SKM-1 (cell line): Measurements from ENCODE around the gene MARVELD1.

Source experiments
- DNase-seq: peaks from one replicate; lab custom pipeline; 2025; ENCODE audit not compliant: unreplicated experiment; lab: John Stamatoyannopoulos, UW

MARVELD1 gene

GRCh38 chr10:97719602-97720001 is 6.1 kb downstream of the MARVELD1 start:
- no peak for DNase-seq

- DNase-seq = no peak
These were observed 8.6 kb downstream of the MARVELD1 start for GRCh38 chr10:97721871-97722780.

GRCh38 chr10:97723001-97723400 is 9.5 kb downstream of the MARVELD1 start:
- no peak for DNase-seq

GRCh38 chr10:97724341-97724941 is 10.9 kb downstream of the MARVELD1 start:
- DNase-seq = peak; percentile 50

GRCh38 chr10:97726636-97727178 is 13.2 kb downstream of the MARVELD1 start:
- no peak for DNase-seq

GRCh38 chr10:97729014-97729413 is 15.5 kb downstream of the MARVELD1 start:
- peak; percentile 44 for DNase-seq

- peak; percentile 83 for DNase-seq
These were observed 18.0 kb downstream of the MARVELD1 start for GRCh38 chr10:97731346-97732051.

- no peak for DNase-seq
These were observed 18.5 kb downstream of the MARVELD1 start for GRCh38 chr10:97732052-97732359.

GRCh38 chr10:97733256-97733655 is 19.7 kb downstream of the MARVELD1 start:
- DNase-seq = no peak

- DNase-seq = no peak
These were observed 20.5 kb downstream of the MARVELD1 start for GRCh38 chr10:97734021-97734420.

GRCh38 chr10:97736403-97736901 is 22.9 kb downstream of the MARVELD1 start:
- DNase-seq = no peak

- DNase-seq = peak; percentile 83
These were observed 23.6 kb downstream of the MARVELD1 start, which contains the start of gene ZFYVE27 for GRCh38 chr10:97736902-97737769. Gene ZFYVE27, plus strand, starts transcription at chr10:97737128. Its CDS starts 1,350 bp downstream, at chr10:97738478.

- DNase-seq = no peak
These were observed 24.3 kb downstream of the MARVELD1 start for GRCh38 chr10:97737770-97738265.

GRCh38 chr10:97738616-97739015 is 25.1 kb downstream of the MARVELD1 start:
- no peak for DNase-seq

GRCh38 chr10:97740613-97741012 is 27.1 kb downstream of the MARVELD1 start:
- DNase-seq = no peak

- no peak for DNase-seq
These were observed 29.8 kb downstream of the MARVELD1 start for GRCh38 chr10:97743169-97743943.

GRCh38 chr10:97744405-97745035 is 31.0 kb downstream of the MARVELD1 start:
- DNase-seq = no peak

GRCh38 chr10:97747573-97747972 is 34.0 kb downstream of the MARVELD1 start:
- DNase-seq = no peak

- DNase-seq = no peak
These were observed 34.6 kb downstream of the MARVELD1 start for GRCh38 chr10:97748116-97748515.
